MM.1S (cell line): ENCODE data around the gene MATK.

Source experiments
- EZH2 ChIP-seq: fragments of 300-600 bp; sonication (generic); optimal IDR thresholded peaks from 2 replicates; pipeline ENCODE3; 2017; ENCODE audit warnings: low read depth, mild to moderate bottlenecking, antibody characterized with exemption, low read length, mixed read lengths
- EZH2phosphoT487 ChIP-seq: fragments of 300-600 bp; sonication (generic); IDR thresholded peaks from 2 replicates; pipeline ENCODE4 v1.6.1; 2018; ENCODE audit warnings: antibody characterized with exemption, low read length
- TF ChIP-seq, protein P1 (sequence below): fragments of 300-600 bp; sonication (generic); IDR thresholded peaks from 2 replicates; pipeline ENCODE4 v1.5.1; 2016; ENCODE audit warnings: antibody characterized with exemption, low read length, mixed read lengths

DNA sequence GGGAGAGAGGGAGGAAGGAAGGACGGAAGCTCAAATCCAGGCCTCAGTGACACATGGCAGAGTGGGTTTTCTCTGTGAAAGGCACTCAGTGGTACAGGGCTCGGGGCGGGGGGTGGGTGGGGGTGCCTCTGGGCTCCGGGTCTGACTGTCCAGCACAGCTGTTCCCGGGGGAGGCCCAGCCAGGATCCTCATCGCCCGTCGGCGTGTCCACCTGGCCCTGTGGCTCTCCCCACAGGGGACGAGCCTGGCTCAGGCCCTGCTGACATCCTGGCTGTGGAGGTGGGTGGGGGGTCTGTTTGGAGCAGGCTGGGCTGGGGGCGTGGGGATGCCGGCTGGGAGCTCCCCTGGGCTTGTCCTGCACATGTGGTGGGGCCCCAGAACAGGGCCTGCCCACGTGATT is 18.2 kb upstream of the MATK start:
- TF ChIP-seq, protein P1, sequence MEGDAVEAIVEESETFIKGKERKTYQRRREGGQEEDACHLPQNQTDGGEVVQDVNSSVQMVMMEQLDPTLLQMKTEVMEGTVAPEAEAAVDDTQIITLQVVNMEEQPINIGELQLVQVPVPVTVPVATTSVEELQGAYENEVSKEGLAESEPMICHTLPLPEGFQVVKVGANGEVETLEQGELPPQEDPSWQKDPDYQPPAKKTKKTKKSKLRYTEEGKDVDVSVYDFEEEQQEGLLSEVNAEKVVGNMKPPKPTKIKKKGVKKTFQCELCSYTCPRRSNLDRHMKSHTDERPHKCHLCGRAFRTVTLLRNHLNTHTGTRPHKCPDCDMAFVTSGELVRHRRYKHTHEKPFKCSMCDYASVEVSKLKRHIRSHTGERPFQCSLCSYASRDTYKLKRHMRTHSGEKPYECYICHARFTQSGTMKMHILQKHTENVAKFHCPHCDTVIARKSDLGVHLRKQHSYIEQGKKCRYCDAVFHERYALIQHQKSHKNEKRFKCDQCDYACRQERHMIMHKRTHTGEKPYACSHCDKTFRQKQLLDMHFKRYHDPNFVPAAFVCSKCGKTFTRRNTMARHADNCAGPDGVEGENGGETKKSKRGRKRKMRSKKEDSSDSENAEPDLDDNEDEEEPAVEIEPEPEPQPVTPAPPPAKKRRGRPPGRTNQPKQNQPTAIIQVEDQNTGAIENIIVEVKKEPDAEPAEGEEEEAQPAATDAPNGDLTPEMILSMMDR = no peak
- TF ChIP-seq EZH2phosphoT487 = no peak
- no peak for TF ChIP-seq EZH2
